OCI-LY1 (cell line): ENCODE measurements around the gene RPL9.
"Not testable (repeated sequence)": the region's sequence is repeated elsewhere in the genome, so short reads cannot be mapped to it uniquely, and the experiment has no call there.

Source experiments
- H2AFZ ChIP-seq: fragments of 200-600 bp; sonication (generic), shearing (Covaris generic); 2 replicates; pipeline ENCODE4 v1.6.0; 2014; ENCODE audit warnings: antibody characterized with exemption, mild to moderate bottlenecking, low read length
- H3F3A ChIP-seq: fragments of 200-600 bp; sonication (generic), shearing (Covaris generic); 2 replicates; pipeline ENCODE4 v1.6.0; 2014; ENCODE audit warnings: mild to moderate bottlenecking, antibody characterized with exemption, low read length, moderate library complexity; ENCODE audit not compliant: insufficient read depth
- H3K27ac ChIP-seq: fragments of 200-600 bp; sonication (generic); 2 replicates; pipeline ENCODE4 v1.5.1; 2014; ENCODE audit warnings: low read length, mixed run types, mild to moderate bottlenecking, low read depth; ENCODE audit not compliant: poor library complexity, severe bottlenecking
- H3K27me3 ChIP-seq: fragments of 200-600 bp; sonication (generic); 2 replicates; pipeline ENCODE4 v1.6.0; 2014; ENCODE audit warnings: antibody characterized with exemption, mild to moderate bottlenecking, low read length, moderate library complexity; ENCODE audit not compliant: insufficient read depth
- H3K36me3 ChIP-seq: fragments of 200-600 bp; sonication (generic); 2 replicates; pipeline ENCODE4 v1.6.1; 2014; ENCODE audit warnings: mild to moderate bottlenecking, antibody characterized with exemption, low read length, moderate library complexity, mixed read lengths; ENCODE audit not compliant: insufficient read depth
- H3K4me1 ChIP-seq: fragments of 200-600 bp; sonication (generic); 2 replicates; pipeline ENCODE4 v1.5.1; 2014; ENCODE audit warnings: mild to moderate bottlenecking, low read length, moderate library complexity; ENCODE audit not compliant: insufficient read depth, severe bottlenecking
- H3K4me2 ChIP-seq: fragments of 200-600 bp; sonication (generic), shearing (Covaris generic); 2 replicates; pipeline ENCODE4 v1.6.1; 2014; ENCODE audit warnings: low read length
- H3K4me3 ChIP-seq: fragments of 200-600 bp; sonication (generic); 2 replicates; pipeline ENCODE4 v1.5.1; 2014; ENCODE audit warnings: low read length, low read depth, mild to moderate bottlenecking, mixed read lengths; ENCODE audit not compliant: poor library complexity, severe bottlenecking
- H3K79me2 ChIP-seq: fragments of 200-600 bp; shearing (Covaris generic); 2 replicates; pipeline ENCODE4 v1.6.1; 2016; ENCODE audit warnings: mixed run types, low read length, mixed read lengths; ENCODE audit not compliant: insufficient read depth
- H3K9ac ChIP-seq: fragments of 200-600 bp; sonication (generic), shearing (Covaris generic); 2 replicates; pipeline ENCODE4 v1.6.1; 2014; ENCODE audit warnings: mild to moderate bottlenecking, low read length, mixed read lengths
- H3K9me2 ChIP-seq: fragments of 200-600 bp; sonication (generic), shearing (Covaris generic); 2 replicates; pipeline ENCODE4 v1.6.1; 2014; ENCODE audit warnings: low read depth, mild to moderate bottlenecking, low read length, mixed read lengths
- H3K9me3 ChIP-seq: fragments of 200-600 bp; shearing (Covaris generic); 2 replicates; pipeline ENCODE4 v1.6.1; 2014; ENCODE audit warnings: low read length, mixed read lengths
- H4K20me1 ChIP-seq: fragments of 200-600 bp; sonication (generic), shearing (Covaris generic); 2 replicates; pipeline ENCODE4 v1.6.0; 2016; ENCODE audit warnings: mild to moderate bottlenecking, low read length; ENCODE audit not compliant: insufficient read depth
- CTCF ChIP-seq: fragments of 200-600 bp; sonication (generic), shearing (Covaris generic); IDR thresholded peaks from 2 replicates; pipeline ENCODE4 v1.5.1; 2017; ENCODE audit warnings: mild to moderate bottlenecking, antibody characterized with exemption, low read length, moderate library complexity, mixed read lengths
- EZH2 ChIP-seq: fragments of 200-600 bp; sonication (generic), shearing (Covaris generic); IDR thresholded peaks from 2 replicates; pipeline ENCODE4 v1.8.0; 2017; ENCODE audit warnings: borderline replicate concordance, mixed run types, mild to moderate bottlenecking, antibody characterized with exemption, low read length, moderate library complexity, mixed read lengths

RPL9 gene

GRCh38 chr4:39458505-39459300, at the start of gene RPL9, which contains the start of gene LIAS:
Gene RPL9, minus strand, starts transcription at chr4:39458922. Its CDS starts 483 bp downstream, at chr4:39458439.
Gene LIAS, plus strand, starts transcription at chr4:39459056. Its CDS starts 62 bp downstream, at chr4:39459118.
- Histone ChIP-seq H3K27ac (peak within 1 kb of the TSS; percentile 81), H3K9ac (peak within 1 kb of the TSS; percentile 92), H2AFZ (no peak within 1 kb of the TSS), H3K4me2 (peak within 1 kb of the TSS; percentile 98), H3K4me1 (peaks cover 30% of the 10 kb centered on the region), H3K36me3 (peaks cover 66% of the 10 kb centered on the region), H3K9me2 (no peaks in the 10 kb centered on the region), H4K20me1 (peaks cover 7% of the 10 kb centered on the region; the same call in 1 of the 2 replicates), H3K4me3 (peak within 1 kb of the TSS; percentile 90), H3K79me2 (peaks cover 22% of the 10 kb centered on the region), H3F3A (0 out of 2 replicates have a peak, but pooled peaks cover 3% of the 10 kb centered on the region), H3K9me3 (no peaks in the 10 kb centered on the region), H3K27me3 (no peaks in the 10 kb centered on the region)
- TF ChIP-seq EZH2 (no peak), CTCF (no peak)

- no peaks in the 10 kb centered on the region for H3K4me1 ChIP-seq
- no peaks in the 10 kb centered on the region for H3K9me2 ChIP-seq
- H3K27me3 ChIP-seq = no peaks in the 10 kb centered on the region
- H3K27ac ChIP-seq = no peak overlapping the region
- H3K4me2 ChIP-seq = no peak overlapping the region
- no peaks in the 10 kb centered on the region for H4K20me1 ChIP-seq
- no peaks in the 10 kb centered on the region for H3K79me2 ChIP-seq
- no peak overlapping the region for H2AFZ ChIP-seq
- no peak overlapping the region for H3K4me3 ChIP-seq
- no peaks in the 10 kb centered on the region for H3F3A ChIP-seq
- no peaks in the 10 kb centered on the region for H3K9me3 ChIP-seq
- TF ChIP-seq CTCF = no peak
- no peak for TF ChIP-seq EZH2
- no peak overlapping the region for H3K9ac ChIP-seq
- peaks cover 86% of the 10 kb centered on the region for H3K36me3 ChIP-seq
Measured at GRCh38 chr4:39505581-39505980, 46.9 kb upstream of the RPL9 start.

- Histone ChIP-seq H3K9ac (no peak overlapping the region), H3K9me2 (no peaks in the 10 kb centered on the region), H3K27ac (no peak overlapping the region)
Measured at GRCh38 chr4:39504538-39504937, 45.8 kb upstream of the RPL9 start.

DNA sequence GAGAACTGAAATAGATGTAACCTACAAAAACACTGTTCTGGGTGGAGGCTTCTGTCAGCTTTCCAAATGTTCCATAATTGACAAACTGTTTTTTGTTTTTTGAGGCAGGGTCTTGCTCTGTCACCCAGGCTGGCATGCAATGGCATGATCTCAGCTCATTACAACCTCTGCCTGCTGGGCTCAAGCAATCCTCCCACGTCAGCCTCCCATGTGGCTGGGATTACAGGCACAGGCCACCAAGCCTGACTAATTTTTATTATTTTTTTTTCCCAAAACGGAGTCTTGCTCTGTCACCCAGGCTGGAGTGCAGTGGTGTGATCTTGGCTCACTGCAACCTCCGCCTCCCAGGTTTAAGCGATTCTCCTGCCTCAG, 43.9 kb upstream of the RPL9 start:
- not testable (repeated sequence) for H3K27ac ChIP-seq, H4K20me1 ChIP-seq, H3K4me3 ChIP-seq, H3K4me2 ChIP-seq, H3K9ac ChIP-seq, H3K9me3 ChIP-seq, H3F3A ChIP-seq, H2AFZ ChIP-seq, H3K27me3 ChIP-seq, H3K4me1 ChIP-seq, H3K9me2 ChIP-seq, H3K79me2 ChIP-seq
- peaks cover 74% of the 10 kb centered on the region for H3K36me3 ChIP-seq

More at GRCh38 chr4:39504538-39504937, 45.8 kb upstream of the RPL9 start:
- Histone ChIP-seq H3K36me3 (peaks cover 80% of the 10 kb centered on the region), H3F3A (no peaks in the 10 kb centered on the region), H4K20me1 (no peaks in the 10 kb centered on the region), H3K4me1 (no peaks in the 10 kb centered on the region), H3K9me3 (no peaks in the 10 kb centered on the region), H3K79me2 (no peaks in the 10 kb centered on the region), H3K4me3 (no peak overlapping the region), H3K27me3 (no peaks in the 10 kb centered on the region), H3K4me2 (no peak overlapping the region), H2AFZ (no peak overlapping the region)
- TF ChIP-seq CTCF (no peak), EZH2 (no peak)
